Measurements from ENCODE around the gene GNAZ. TPM values are rescaled to one million over a fixed set of nuclear protein-coding genes. Genes with fewer than 3 reads are reported as not detected.

The GNAZ gene
- polyA plus RNA-seq, 2 of the 4 experiments (the other 2 are of a cell fraction): 1.9 to 2.5 TPM

GRCh38 chr22:23121424-23121823, 51.1 kb downstream of the GNAZ start (continued):
- TF ChIP-seq PBX3 (IDR thresholded peaks at IDR 0.05) (no peak), JUNB (IDR thresholded peaks at IDR 0.05) (no peak)

- no peak for FAIRE-seq
- H3K9me3 ChIP-seq: no peaks in the 10 kb centered on the region
- H3K4me3 ChIP-seq: no peak overlapping the region
- TF ChIP-seq ZFP36 (IDR thresholded peaks at IDR 0.05; ENCODE audit: borderline replicate concordance, partially characterized antibody) (no peak), HOXA7 (CRISPR knock-in tag; IDR thresholded peaks at IDR 0.05) (no peak), SMC3 (IDR thresholded peaks at IDR 0.05) (no peak), RNF2 (IDR thresholded peaks at IDR 0.05; ENCODE audit: borderline replicate concordance, low read depth) (no peak), RAD21 (conservative IDR thresholded peaks at IDR 0.05 in 1 of 2, IDR thresholded peaks at IDR 0.05 in 1 of 2) (no peak), ZC3H11A (IDR thresholded peaks at IDR 0.05) (no peak), RFX5 (IDR thresholded peaks at IDR 0.05) (no peak), MAFK (IDR thresholded peaks at IDR 0.05; ENCODE audit: partially characterized antibody) (no peak), ZSCAN20 (CRISPR knock-in tag; IDR thresholded peaks at IDR 0.05) (no peak), REST (IDR thresholded peaks at IDR 0.05) (no peak), FOSL2 (IDR thresholded peaks at IDR 0.05) (no peak), FOSL2 (CRISPR knock-in tag; IDR thresholded peaks at IDR 0.05) (no peak), CHD4 (IDR thresholded peaks at IDR 0.05; ENCODE audit: borderline replicate concordance) (no peak), CBX8 (IDR thresholded peaks at IDR 0.05) (no peak), CEBPB (IDR thresholded peaks at IDR 0.05) (no peak)
- H3K4me2 ChIP-seq: no peak overlapping the region
- WGBS (ENCODE audit: missing lambda C conversion rate): 65% methylated on average over 12 of the region's 13 CpGs
- ChIA-PET POLR2A (no interaction called here), CTCF (interaction anchor here (0.6 to 9.6 kb wide), 2 partner anchors 123 to 164 kb away, joined by 3 to 144 read pairs; no protein-coding TSS in a partner anchor)
- no peak for ATAC-seq
- H3K27ac ChIP-seq: no peak overlapping the region
- DNase-seq (ENCODE audit: low read depth in 1 of 2, low spot score in 1 of 2): no peak
- H3K4me1 ChIP-seq: no peaks in the 10 kb centered on the region
Observed at GRCh38 chr22:23122216-23122957, 52.1 kb downstream of the GNAZ start.

- no peak for TF ChIP-seq HOXA7 (CRISPR knock-in tag; IDR thresholded peaks at IDR 0.05)
- no peak for TF ChIP-seq FOSL2 (IDR thresholded peaks at IDR 0.05)
- no peak for TF ChIP-seq FOSL2 (CRISPR knock-in tag; IDR thresholded peaks at IDR 0.05)
- TF ChIP-seq SREBF2 (IDR thresholded peaks at IDR 0.05): no peak
- no peak for TF ChIP-seq CEBPB (IDR thresholded peaks at IDR 0.05)
- TF ChIP-seq POLR2A (IDR thresholded peaks at IDR 0.05; ENCODE audit: low read length): no peak
- no peak for TF ChIP-seq KDM5A (IDR thresholded peaks at IDR 0.05)
- Histone ChIP-seq H3K4me1 (no peaks in the 10 kb centered on the region), H3K9me3 (no peaks in the 10 kb centered on the region), H3K27ac (no peak overlapping the region), H3K4me2 (no peak overlapping the region), H3K4me3 (no peak overlapping the region)
- no peak for FAIRE-seq
- 94% methylated on average over 23 of the region's 26 CpGs for whole genome bisulfite sequencing (ENCODE audit: missing lambda C conversion rate)
- ChIA-PET CTCF (interaction anchor here (9.6 kb wide), 1 partner anchor 165 kb away, joined by 144 read pairs; no protein-coding TSS in a partner anchor), POLR2A (no interaction called here)
- no peak for ATAC-seq
- DNase-seq (ENCODE audit: low read depth in 1 of 2, low spot score in 1 of 2): no peak
Observed at GRCh38 chr22:23122992-23123803, 52.9 kb downstream of the GNAZ start.

Measured in A549 (cell line).